Stimulated activated CD8-positive, alpha-beta memory T cell treated with anti-CD3 and anti-CD28 coated beads, Interleukin-15, amount 100 ng/mL, for 24 hours (primary cell): ENCODE results near the gene DNASE1L2.

Experiments used
- DNase-seq: peaks from one replicate; pipeline ENCODE4 v3.0.0-alpha.2; 2020; ENCODE audit warnings: low read depth

Gene DNASE1L2

GRCh38 chr16:2286550-2286949, 50.3 kb downstream of the DNASE1L2 start:
- no peak for DNase-seq

GRCh38 chr16:2287916-2288547, 51.8 kb downstream of the DNASE1L2 start:
- DNase-seq = no peak
